K562 (cell line): ENCODE results near the gene EML3. TPM values are rescaled to one million over a fixed set of nuclear protein-coding genes. Genes with fewer than 3 reads are reported as not detected.
A peak's percentile ranks its signal among the peaks of the same experiment; 100 is the strongest.

Source experiments
- FOSL1 ChIP-seq: fragments of 200-800 bp; sonication (Bioruptor generic); conservative IDR thresholded peaks from 2 replicates; pipeline ENCODE4 v1.6.1; 2016; ENCODE audit warnings: missing genetic modification characterization, missing compliant biosample characterization
- HDAC1 ChIP-seq, 2 experiments: fragments of 450-650 bp; IDR thresholded peaks; 2 replicates each; pipeline ENCODE4 v1.6.1; 2016 to 2017; ENCODE audit warnings: inconsistent platforms in 1 of 2, mild to moderate bottlenecking in 1 of 2, moderate library complexity in 1 of 2
- HDGF ChIP-seq: fragments of 450-650 bp; IDR thresholded peaks from 2 replicates; pipeline ENCODE4 v1.6.1; 2016
- KLF1 ChIP-seq: fragments of 450-650 bp; IDR thresholded peaks from 2 replicates; pipeline ENCODE4 v1.6.1; 2016; ENCODE audit warnings: missing genetic modification characterization, missing compliant biosample characterization
- MTA3 ChIP-seq: fragments of 450-650 bp; formaldehyde crosslinking; IDR thresholded peaks from 2 replicates; pipeline ENCODE4 v1.6.1; 2017; ENCODE audit warnings: mild to moderate bottlenecking, borderline replicate concordance
- PHF8 ChIP-seq: fragments of 200-600 bp; sonication (generic); IDR thresholded peaks from 2 replicates; pipeline ENCODE4 v1.6.1; 2012; ENCODE audit warnings: mixed run types, mild to moderate bottlenecking, inconsistent platforms, low read length, moderate library complexity, borderline replicate concordance
- RCOR1 ChIP-seq, 2 experiments: IDR thresholded peaks; 2 replicates each; pipeline ENCODE4 v1.6.1; 2012; ENCODE audit warnings: low read depth in 2 of 2, low read length in 2 of 2, borderline replicate concordance in 1 of 2, improper control_type of control experiment in 1 of 2
- SMARCC2 ChIP-seq: fragments of 450-650 bp; IDR thresholded peaks from 2 replicates; pipeline ENCODE4 v1.6.1; 2017; ENCODE audit warnings: antibody characterized with exemption, moderate library complexity, mild to moderate bottlenecking, low read depth
- SPI1 ChIP-seq: IDR thresholded peaks from 2 replicates; pipeline ENCODE4 v1.6.1; 2011; ENCODE audit warnings: low read depth, low read length, control low read depth, borderline replicate concordance
- SRSF7 ChIP-seq: fragments of 200-400 bp; formaldehyde crosslinking; optimal IDR thresholded peaks from 2 replicates; pipeline ENCODE3; 2017; ENCODE audit warnings: mild to moderate bottlenecking, low read depth, low read length
- ZBTB7A ChIP-seq: IDR thresholded peaks from 2 replicates; pipeline ENCODE4 v1.6.1; 2011; ENCODE audit warnings: low read depth, mild to moderate bottlenecking, low read length, moderate library complexity, borderline replicate concordance; ENCODE audit not compliant: control insufficient read depth
- polyA plus RNA-seq, 8 experiments: library from polyadenylated mRNA; depleted of rRNA in 4 of 8; stranded (reverse) in 5 of 8; unstranded in 3 of 8; fragments of >200 nt; fragmentation: Nextera tagmentation in 2 of 8; fragmentation: Illumina TruSeq in 1 of 8; extraction: Ambion mirVana in 2 of 8; extraction: Trizol in 1 of 8; gene quantifications; 2 replicates each; pipeline versions ENCODE4 v1.2.1 to v1.2.3, GENCODE V29; 2011 to 2014; ENCODE audit warnings: inconsistent platforms in 1 of 8, missing spikeins in 1 of 8
- total RNA-seq, 7 experiments: library from RNA; depleted of rRNA in 6 of 7; stranded (reverse); fragments of >200 nt in 6 of 7; fragmentation: Illumina TruSeq in 2 of 7; extraction: Trizol in 2 of 7; gene quantifications; 2 replicates each; pipeline versions ENCODE4 v1.2.1 to v1.2.3, GENCODE V29; 2011 to 2021; ENCODE audit warnings: low replicate concordance in 1 of 7
- TF ChIP-seq, protein P1 (sequence below): fragments of 450-650 bp; formaldehyde crosslinking; IDR thresholded peaks from 2 replicates; pipeline ENCODE4 v1.4.0; 2020; ENCODE audit warnings: mild to moderate bottlenecking, moderate library complexity
- TF ChIP-seq, protein P2 (sequence below): fragments of 450-650 bp; IDR thresholded peaks from 2 replicates; pipeline ENCODE4 v1.6.1; 2016; ENCODE audit warnings: missing biosample characterization, missing genetic modification characterization
- TF ChIP-seq, protein P3 (sequence below), 2 experiments: IDR thresholded peaks in 1 of 2; conservative IDR thresholded peaks in 1 of 2; 2 replicates each; pipeline ENCODE4 v1.6.1; 2016; ENCODE audit warnings: low read depth in 2 of 2, mild to moderate bottlenecking in 1 of 2, missing compliant biosample characterization in 1 of 2, missing genetic modification characterization in 1 of 2, moderate library complexity in 1 of 2
- TF ChIP-seq, protein P4 (sequence below): fragments of 250-450 bp; sonication (Bioruptor Pico); IDR thresholded peaks from 2 replicates; pipeline ENCODE4 v1.5.0; 2020; ENCODE audit warnings: mild to moderate bottlenecking
- TF ChIP-seq, protein P5 (sequence below), 2 experiments: fragments of 450-650 bp; IDR thresholded peaks; 2 replicates each; pipeline ENCODE4 v1.6.1; 2016

EML3 gene
- total and polyA plus RNA-seq, 9 of the 15 experiments (the other 6 are each of a cell fraction or from before 2014, with no cell fraction given): 0.32 to 90.5 (median 26.4) TPM

DNA sequence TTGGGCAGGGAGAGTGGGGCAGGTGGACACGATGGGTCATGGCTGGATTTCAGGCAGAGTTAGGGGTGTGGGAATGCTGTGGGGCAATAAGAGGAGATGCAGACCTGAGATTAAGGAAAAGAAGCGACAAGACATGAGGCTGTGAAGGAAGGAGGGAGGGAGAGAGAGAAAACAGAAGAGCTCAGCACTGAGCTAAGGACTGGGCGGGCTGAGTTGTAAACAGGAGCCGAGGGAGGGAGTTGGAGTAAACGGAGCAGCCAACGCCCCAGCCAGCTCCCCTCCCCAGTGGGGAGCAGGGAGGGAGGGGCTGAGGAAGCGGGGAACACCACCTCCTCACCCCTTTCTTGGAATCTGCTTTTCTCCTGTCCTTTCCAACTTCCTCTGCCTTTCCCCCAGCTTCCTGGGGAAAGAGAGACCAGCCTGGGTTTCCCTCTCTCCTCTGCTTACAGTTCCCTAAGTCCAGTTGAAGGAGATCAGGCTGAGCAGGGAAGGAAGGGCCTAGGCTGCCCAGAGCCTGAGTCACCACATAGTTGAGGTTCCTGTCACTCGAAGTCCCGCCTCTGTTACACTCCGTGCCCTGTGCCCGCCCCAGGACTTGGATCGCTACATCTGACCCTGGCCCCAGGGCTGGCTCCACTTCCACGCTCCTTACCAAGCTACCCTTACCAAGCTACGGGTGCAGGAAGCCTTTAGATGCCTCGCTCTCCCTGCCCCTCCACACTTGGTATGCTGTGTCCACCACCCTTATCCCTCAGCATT, 59.3 kb downstream of the EML3 start (continued):
- TF ChIP-seq, protein P1, sequence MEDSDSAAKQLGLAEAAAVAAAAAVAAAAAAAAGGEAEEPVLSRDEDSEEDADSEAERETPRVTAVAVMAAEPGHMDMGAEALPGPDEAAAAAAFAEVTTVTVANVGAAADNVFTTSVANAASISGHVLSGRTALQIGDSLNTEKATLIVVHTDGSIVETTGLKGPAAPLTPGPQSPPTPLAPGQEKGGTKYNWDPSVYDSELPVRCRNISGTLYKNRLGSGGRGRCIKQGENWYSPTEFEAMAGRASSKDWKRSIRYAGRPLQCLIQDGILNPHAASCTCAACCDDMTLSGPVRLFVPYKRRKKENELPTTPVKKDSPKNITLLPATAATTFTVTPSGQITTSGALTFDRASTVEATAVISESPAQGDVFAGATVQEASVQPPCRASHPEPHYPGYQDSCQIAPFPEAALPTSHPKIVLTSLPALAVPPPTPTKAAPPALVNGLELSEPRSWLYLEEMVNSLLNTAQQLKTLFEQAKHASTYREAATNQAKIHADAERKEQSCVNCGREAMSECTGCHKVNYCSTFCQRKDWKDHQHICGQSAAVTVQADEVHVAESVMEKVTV (CRISPR knock-in tag): 0 out of 2 replicates have a peak, but pooled peaks have one; percentile 27
- TF ChIP-seq SRSF7: no peak
- TF ChIP-seq, protein P2, sequence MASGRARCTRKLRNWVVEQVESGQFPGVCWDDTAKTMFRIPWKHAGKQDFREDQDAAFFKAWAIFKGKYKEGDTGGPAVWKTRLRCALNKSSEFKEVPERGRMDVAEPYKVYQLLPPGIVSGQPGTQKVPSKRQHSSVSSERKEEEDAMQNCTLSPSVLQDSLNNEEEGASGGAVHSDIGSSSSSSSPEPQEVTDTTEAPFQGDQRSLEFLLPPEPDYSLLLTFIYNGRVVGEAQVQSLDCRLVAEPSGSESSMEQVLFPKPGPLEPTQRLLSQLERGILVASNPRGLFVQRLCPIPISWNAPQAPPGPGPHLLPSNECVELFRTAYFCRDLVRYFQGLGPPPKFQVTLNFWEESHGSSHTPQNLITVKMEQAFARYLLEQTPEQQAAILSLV (tag): no peak
- peak; percentile 95 for TF ChIP-seq KLF1 (tag)
- peak; percentile 85 for TF ChIP-seq MTA3
- peak; percentile 48; the same call in 1 of the 2 replicates for TF ChIP-seq SPI1
- TF ChIP-seq, protein P3, sequence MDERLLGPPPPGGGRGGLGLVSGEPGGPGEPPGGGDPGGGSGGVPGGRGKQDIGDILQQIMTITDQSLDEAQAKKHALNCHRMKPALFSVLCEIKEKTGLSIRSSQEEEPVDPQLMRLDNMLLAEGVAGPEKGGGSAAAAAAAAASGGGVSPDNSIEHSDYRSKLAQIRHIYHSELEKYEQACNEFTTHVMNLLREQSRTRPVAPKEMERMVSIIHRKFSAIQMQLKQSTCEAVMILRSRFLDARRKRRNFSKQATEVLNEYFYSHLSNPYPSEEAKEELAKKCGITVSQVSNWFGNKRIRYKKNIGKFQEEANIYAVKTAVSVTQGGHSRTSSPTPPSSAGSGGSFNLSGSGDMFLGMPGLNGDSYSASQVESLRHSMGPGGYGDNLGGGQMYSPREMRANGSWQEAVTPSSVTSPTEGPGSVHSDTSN (CRISPR knock-in tag; IDR thresholded peaks at IDR 0.05; ENCODE audit: low read depth): no peak
- TF ChIP-seq, protein P3 (tag; conservative IDR thresholded peaks at IDR 0.05; ENCODE audit: low read depth): 0 out of 2 replicates have a peak, but pooled peaks have one; percentile 27
- peak; percentile 47; the same call in 1 of the 2 replicates for TF ChIP-seq PHF8
- TF ChIP-seq ZBTB7A: peak; percentile 74; the same call in 1 of the 2 replicates
- TF ChIP-seq FOSL1 (tag): peak; percentile 93
- TF ChIP-seq SMARCC2: peak; percentile 33; the same call in 1 of the 2 replicates
- TF ChIP-seq RCOR1 (IDR thresholded peaks at IDR 0.05; ENCODE audit: borderline replicate concordance in 1 of 2, low read depth in 2 of 2, low read length in 2 of 2): peak; percentile 32 to 72; a peak in 2 of 4 replicates
- peak; percentile 99; the same call in 1 of the 2 replicates for TF ChIP-seq HDGF
- TF ChIP-seq, protein P4, sequence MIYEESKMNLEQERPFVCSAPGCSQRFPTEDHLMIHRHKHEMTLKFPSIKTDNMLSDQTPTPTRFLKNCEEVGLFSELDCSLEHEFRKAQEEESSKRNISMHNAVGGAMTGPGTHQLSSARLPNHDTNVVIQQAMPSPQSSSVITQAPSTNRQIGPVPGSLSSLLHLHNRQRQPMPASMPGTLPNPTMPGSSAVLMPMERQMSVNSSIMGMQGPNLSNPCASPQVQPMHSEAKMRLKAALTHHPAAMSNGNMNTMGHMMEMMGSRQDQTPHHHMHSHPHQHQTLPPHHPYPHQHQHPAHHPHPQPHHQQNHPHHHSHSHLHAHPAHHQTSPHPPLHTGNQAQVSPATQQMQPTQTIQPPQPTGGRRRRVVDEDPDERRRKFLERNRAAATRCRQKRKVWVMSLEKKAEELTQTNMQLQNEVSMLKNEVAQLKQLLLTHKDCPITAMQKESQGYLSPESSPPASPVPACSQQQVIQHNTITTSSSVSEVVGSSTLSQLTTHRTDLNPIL (CRISPR knock-in tag): no peak
- peak in 1 of 2 experiments; percentile 86; a peak in 2 of 4 replicates for TF ChIP-seq HDAC1 (IDR thresholded peaks at IDR 0.05)
- TF ChIP-seq, protein P5, sequence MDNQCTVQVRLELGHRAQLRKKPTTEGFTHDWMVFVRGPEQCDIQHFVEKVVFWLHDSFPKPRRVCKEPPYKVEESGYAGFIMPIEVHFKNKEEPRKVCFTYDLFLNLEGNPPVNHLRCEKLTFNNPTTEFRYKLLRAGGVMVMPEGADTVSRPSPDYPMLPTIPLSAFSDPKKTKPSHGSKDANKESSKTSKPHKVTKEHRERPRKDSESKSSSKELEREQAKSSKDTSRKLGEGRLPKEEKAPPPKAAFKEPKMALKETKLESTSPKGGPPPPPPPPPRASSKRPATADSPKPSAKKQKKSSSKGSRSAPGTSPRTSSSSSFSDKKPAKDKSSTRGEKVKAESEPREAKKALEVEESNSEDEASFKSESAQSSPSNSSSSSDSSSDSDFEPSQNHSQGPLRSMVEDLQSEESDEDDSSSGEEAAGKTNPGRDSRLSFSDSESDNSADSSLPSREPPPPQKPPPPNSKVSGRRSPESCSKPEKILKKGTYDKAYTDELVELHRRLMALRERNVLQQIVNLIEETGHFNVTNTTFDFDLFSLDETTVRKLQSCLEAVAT (IDR thresholded peaks at IDR 0.05): peak; percentile 84 to 85; a peak in 3 of 4 replicates
